Dendritic cell treated with granulocyte-macrophage colony-stimulating factor and Interleukin-4, amounts not matched to agents 40 ng/mL and 50 ng/mL, for 4 days (primary cell): ENCODE results near the gene SERTAD4.

Experiments used
- H3K27ac Mint-ChIP-seq: one replicate; pipeline ENCODE4 v1.8.0; 2022; ENCODE audit warnings: mild to moderate bottlenecking, mixed read lengths
- H3K27me3 Mint-ChIP-seq: one replicate; pipeline ENCODE4 v1.8.0; 2022; ENCODE audit warnings: mild to moderate bottlenecking, mixed read lengths
- H3K36me3 Mint-ChIP-seq: one replicate; pipeline ENCODE4 v1.8.0; 2022; ENCODE audit warnings: low read depth, mixed read lengths
- H3K4me1 Mint-ChIP-seq: one replicate; pipeline ENCODE4 v1.8.0; 2022; ENCODE audit warnings: low read depth, mixed read lengths
- H3K4me3 Mint-ChIP-seq: one replicate; pipeline ENCODE4 v1.8.0; 2022; ENCODE audit warnings: mild to moderate bottlenecking, moderate library complexity, mixed read lengths
- H3K9me3 Mint-ChIP-seq: one replicate; pipeline ENCODE4 v1.8.0; 2022; ENCODE audit warnings: mixed read lengths
- intact Hi-C: fragments of 100-400 bp; cut with micrococcal nuclease; formaldehyde crosslinking; loops from one replicate; pipeline ENCODE4 v1.15.0; 2022

SERTAD4 gene

DNA sequence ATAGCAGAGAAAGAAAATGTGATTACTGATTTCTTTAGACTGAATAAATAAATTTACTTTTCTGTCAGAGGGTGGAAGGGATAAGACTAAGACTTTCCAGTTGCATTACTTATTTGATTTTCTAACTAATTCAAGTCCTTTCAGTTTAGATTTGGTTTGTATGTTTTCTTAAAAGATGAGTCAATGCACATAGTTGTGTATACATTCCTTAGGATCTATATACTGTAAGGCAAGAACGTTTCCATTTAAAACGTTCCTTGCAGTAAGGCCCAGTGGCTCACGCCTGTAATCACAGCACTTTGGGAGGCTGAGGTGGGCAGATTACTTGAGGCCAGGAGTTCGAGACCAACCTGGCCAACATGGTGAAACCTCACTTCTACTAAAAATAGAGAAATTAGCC, 14.5 kb upstream of the SERTAD4 start:
- H3K27me3 Mint-ChIP-seq = peaks cover 3% of the 10 kb centered on the region
- intact Hi-C loops = no loop called here

DNA sequence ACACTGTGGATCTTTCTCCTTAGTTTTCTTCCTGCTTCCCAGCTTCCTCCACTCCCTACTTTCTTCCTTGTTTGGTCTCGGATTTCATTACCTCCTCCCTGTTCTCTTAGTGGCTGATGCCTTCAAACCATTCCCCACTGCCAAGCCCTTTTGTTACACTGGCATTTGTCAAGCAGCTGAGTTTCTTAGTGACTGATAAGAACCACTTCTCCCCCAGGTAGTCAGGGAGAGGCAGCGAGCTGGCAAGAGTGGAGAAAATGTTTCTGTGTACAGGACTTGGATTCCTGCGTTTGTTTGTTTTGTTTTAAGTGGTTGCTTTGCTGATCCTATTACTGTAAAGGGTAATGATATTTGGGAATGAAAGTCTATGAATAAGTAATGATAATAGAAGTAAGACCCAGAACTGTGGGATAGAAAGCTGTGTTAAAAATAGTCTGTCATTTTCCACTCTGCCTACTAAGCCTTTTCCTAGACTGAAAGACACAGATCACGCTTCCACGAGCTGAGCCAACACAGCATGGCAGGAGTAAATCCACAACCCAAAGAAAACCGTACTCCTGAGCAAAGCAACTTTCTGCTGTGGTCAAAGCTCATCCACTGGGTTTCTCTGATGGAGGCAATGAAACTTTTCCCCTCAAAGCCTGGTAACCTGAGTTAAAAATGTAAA, 10.1 kb upstream of the SERTAD4 start:
- H3K4me1 Mint-ChIP-seq = no peaks in the 10 kb centered on the region
- H3K27me3 Mint-ChIP-seq = peaks cover 7% of the 10 kb centered on the region
- intact Hi-C loops = no loop called here
- no peaks in the 10 kb centered on the region for H3K36me3 Mint-ChIP-seq
- H3K27ac Mint-ChIP-seq = no peak overlapping the region
- no peaks in the 10 kb centered on the region for H3K9me3 Mint-ChIP-seq
- no peak overlapping the region for H3K4me3 Mint-ChIP-seq

More for the DNA sequence above, 14.5 kb upstream of the SERTAD4 start:
- H3K36me3 Mint-ChIP-seq = no peaks in the 10 kb centered on the region
- H3K27ac Mint-ChIP-seq = no peak overlapping the region
- no peaks in the 10 kb centered on the region for H3K9me3 Mint-ChIP-seq
- no peaks in the 10 kb centered on the region for H3K4me1 Mint-ChIP-seq
- H3K4me3 Mint-ChIP-seq = no peak overlapping the region

GRCh38 chr1:210223226-210223904, 9.2 kb upstream of the SERTAD4 start:
- intact Hi-C loops = no loop called here
- no peaks in the 10 kb centered on the region for H3K4me1 Mint-ChIP-seq
- H3K9me3 Mint-ChIP-seq = no peaks in the 10 kb centered on the region
- no peak overlapping the region for H3K27ac Mint-ChIP-seq
- no peak overlapping the region for H3K4me3 Mint-ChIP-seq
- peaks cover 7% of the 10 kb centered on the region for H3K27me3 Mint-ChIP-seq
- H3K36me3 Mint-ChIP-seq = no peaks in the 10 kb centered on the region

DNA sequence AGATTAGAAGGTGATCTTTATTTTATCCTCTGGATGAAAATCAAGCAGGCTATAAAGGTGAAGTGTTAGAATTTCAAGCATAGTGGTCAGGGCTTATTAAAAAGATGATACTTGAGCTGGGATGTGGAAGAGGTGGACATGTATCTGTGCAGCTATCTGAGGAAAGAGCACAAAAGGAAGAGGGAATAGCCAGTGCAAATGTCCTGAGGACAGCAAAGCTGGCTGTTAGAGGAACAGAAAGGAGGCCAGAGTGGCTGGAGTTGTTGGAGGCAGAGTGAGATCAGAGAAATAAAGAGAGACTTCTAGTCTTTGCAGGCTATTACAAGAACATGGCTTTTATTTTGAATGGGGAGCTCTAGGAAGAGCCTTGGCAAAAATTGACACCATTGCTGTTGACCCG, 4.4 kb upstream of the SERTAD4 start:
- Mint-ChIP-seq H3K4me3 (no peak overlapping the region), H3K4me1 (no peaks in the 10 kb centered on the region), H3K27me3 (peaks cover 31% of the 10 kb centered on the region), H3K9me3 (no peaks in the 10 kb centered on the region), H3K27ac (no peak overlapping the region), H3K36me3 (no peaks in the 10 kb centered on the region)
- intact Hi-C loops = no loop called here

DNA sequence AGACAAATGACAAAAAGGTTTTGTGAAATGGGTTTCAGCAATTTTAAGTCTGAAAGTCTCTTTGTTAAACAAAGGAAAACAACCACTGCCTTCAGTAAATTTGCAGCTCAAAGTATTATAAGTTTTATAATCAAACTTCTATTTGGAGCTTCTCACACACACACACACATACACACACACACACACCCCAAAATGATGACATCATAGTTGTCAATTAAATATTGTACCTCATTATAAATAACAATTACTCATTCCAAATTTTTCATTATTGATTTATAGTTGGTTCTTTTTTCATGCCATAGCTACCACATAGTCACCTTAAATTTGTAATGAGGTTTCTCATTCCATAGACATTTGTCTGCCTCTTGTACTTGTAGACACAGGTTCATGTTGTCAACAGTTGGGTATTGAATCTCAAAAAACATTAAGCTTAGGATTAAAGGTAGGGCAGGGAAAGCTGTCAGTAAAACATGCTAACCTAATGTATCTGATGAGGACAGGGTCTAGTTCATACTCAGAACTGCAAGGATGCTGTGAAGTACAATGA, 2.4 kb upstream of the SERTAD4 start:
- Mint-ChIP-seq H3K36me3 (no peaks in the 10 kb centered on the region), H3K27ac (no peak overlapping the region), H3K4me3 (no peak overlapping the region), H3K4me1 (no peaks in the 10 kb centered on the region), H3K27me3 (peaks cover 44% of the 10 kb centered on the region), H3K9me3 (no peaks in the 10 kb centered on the region)
- intact Hi-C loops = no loop called here

DNA sequence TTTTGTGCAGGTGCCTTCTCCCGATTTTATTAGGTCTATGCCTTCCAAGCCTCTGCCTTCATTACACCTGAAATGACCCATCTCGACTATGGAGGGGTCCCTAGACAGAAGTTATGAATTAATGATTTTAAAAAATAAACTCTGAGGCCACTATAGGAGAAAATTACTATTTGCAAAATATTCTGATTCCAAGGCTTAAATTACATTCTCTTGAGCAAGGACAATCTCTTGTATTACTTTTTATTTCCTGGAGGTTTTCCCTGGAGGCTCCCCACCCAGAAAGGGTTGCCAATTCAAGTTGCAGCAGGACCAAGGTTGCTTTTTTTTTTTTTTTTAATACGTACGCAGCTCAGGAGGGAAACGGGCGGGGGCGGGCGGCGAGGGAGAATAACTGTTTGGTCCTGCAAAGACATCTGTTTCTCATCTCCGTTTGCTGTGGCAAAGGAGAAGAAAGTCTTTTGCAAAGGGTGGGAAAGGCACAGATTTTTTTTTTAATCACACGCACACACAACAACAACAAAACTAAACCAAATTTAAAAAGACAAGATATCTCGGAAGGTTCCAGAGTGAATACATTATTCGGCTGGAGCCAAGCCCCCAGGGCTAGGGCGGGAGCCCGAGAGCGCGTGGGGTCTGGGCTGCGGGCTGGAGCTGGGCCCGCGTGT, 618 bp upstream of the SERTAD4 start:
- Mint-ChIP-seq H3K27ac (no peak overlapping the region), H3K27me3 (peaks cover 62% of the 10 kb centered on the region)

GRCh38 chr1:210233216-210233494, 559 bp downstream of the SERTAD4 start:
- Mint-ChIP-seq H3K4me1 (no peaks in the 10 kb centered on the region), H3K4me3 (no peak overlapping the region), H3K36me3 (no peaks in the 10 kb centered on the region), H3K27ac (no peak overlapping the region), H3K9me3 (no peaks in the 10 kb centered on the region), H3K27me3 (peaks cover 72% of the 10 kb centered on the region)
- intact Hi-C loops = no loop called here

More for the DNA sequence above, 618 bp upstream of the SERTAD4 start:
- Mint-ChIP-seq H3K4me1 (no peaks in the 10 kb centered on the region), H3K36me3 (no peaks in the 10 kb centered on the region), H3K4me3 (no peak overlapping the region), H3K9me3 (no peaks in the 10 kb centered on the region)
- intact Hi-C loops = no loop called here

- intact Hi-C loops = no loop called here
- Mint-ChIP-seq H3K9me3 (no peaks in the 10 kb centered on the region), H3K4me1 (no peaks in the 10 kb centered on the region), H3K27ac (no peak overlapping the region), H3K4me3 (no peak overlapping the region), H3K36me3 (no peaks in the 10 kb centered on the region), H3K27me3 (peaks cover 72% of the 10 kb centered on the region)
These were observed 1.1 kb downstream of the SERTAD4 start for GRCh38 chr1:210233495-210234328.

- Mint-ChIP-seq H3K36me3 (no peaks in the 10 kb centered on the region), H3K27ac (no peak overlapping the region), H3K4me1 (no peaks in the 10 kb centered on the region), H3K9me3 (no peaks in the 10 kb centered on the region), H3K4me3 (no peak overlapping the region), H3K27me3 (peaks cover 75% of the 10 kb centered on the region)
- intact Hi-C loops = no loop called here
These were observed 1.7 kb downstream of the SERTAD4 start for GRCh38 chr1:210234329-210234757.

DNA sequence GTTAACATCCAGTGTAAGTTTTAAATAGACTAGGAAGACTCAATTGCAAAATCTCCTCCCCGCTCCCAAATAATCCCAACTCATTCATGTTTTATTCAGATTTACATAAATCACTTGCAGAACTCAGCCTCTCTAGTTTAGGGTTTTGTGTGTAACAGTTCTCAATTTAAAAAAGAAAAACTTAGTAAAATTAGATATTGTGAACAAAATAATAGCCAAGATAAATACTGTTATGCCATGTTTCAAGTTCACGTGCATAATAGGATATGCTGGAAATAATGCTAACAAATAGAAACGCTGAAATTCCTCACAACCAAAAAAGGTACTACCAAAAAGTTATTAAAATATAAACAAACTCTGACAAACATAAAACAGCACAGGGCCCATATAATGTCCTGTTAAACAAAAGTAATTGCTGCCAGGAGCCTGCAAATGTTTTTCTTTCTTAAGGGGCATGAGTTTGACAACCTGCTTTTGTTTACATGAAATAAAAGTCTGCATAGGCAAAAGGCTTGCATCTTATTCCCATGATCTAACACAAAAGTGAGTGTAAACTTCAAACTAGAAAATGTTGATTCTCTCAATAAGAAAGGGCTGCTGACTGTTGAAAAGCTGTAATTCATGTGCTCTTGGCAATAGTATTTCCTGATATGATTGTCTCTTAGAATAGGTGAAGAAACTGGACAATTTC, 2.9 kb downstream of the SERTAD4 start:
- Mint-ChIP-seq H3K27me3 (peaks cover 73% of the 10 kb centered on the region), H3K27ac (no peak overlapping the region), H3K9me3 (no peaks in the 10 kb centered on the region), H3K4me3 (no peak overlapping the region), H3K36me3 (no peaks in the 10 kb centered on the region), H3K4me1 (no peaks in the 10 kb centered on the region)
- intact Hi-C loops = no loop called here

- H3K4me1 Mint-ChIP-seq = no peaks in the 10 kb centered on the region
- no peak overlapping the region for H3K4me3 Mint-ChIP-seq
- peaks cover 71% of the 10 kb centered on the region for H3K27me3 Mint-ChIP-seq
- H3K36me3 Mint-ChIP-seq = no peaks in the 10 kb centered on the region
- intact Hi-C loops = no loop called here
- no peaks in the 10 kb centered on the region for H3K9me3 Mint-ChIP-seq
- H3K27ac Mint-ChIP-seq = no peak overlapping the region
These were observed 3.8 kb downstream of the SERTAD4 start for GRCh38 chr1:210236386-210236839.

- no peak overlapping the region for H3K4me3 Mint-ChIP-seq
- H3K9me3 Mint-ChIP-seq = no peaks in the 10 kb centered on the region
- intact Hi-C loops = no loop called here
- peaks cover 71% of the 10 kb centered on the region for H3K27me3 Mint-ChIP-seq
- H3K4me1 Mint-ChIP-seq = no peaks in the 10 kb centered on the region
- no peaks in the 10 kb centered on the region for H3K36me3 Mint-ChIP-seq
- H3K27ac Mint-ChIP-seq = no peak overlapping the region
These were observed 4.3 kb downstream of the SERTAD4 start for GRCh38 chr1:210236840-210237409.

- peaks cover 67% of the 10 kb centered on the region for H3K27me3 Mint-ChIP-seq
- H3K4me3 Mint-ChIP-seq = no peak overlapping the region
- no peaks in the 10 kb centered on the region for H3K9me3 Mint-ChIP-seq
These were observed 4.9 kb downstream of the SERTAD4 start for GRCh38 chr1:210237479-210237878.

More at GRCh38 chr1:210237479-210237878, 4.9 kb downstream of the SERTAD4 start:
- H3K27ac Mint-ChIP-seq = no peak overlapping the region
- intact Hi-C loops = no loop called here
- H3K4me1 Mint-ChIP-seq = no peaks in the 10 kb centered on the region
- H3K36me3 Mint-ChIP-seq = no peaks in the 10 kb centered on the region
